Cardiac septum (tissue), 1 donor: Measurements from ENCODE around the gene DIRAS3. TPM values are rescaled to one million over a fixed set of nuclear protein-coding genes. Genes with fewer than 3 reads are reported as not detected.
"Not testable (repeated sequence)": the region's sequence is repeated elsewhere in the genome, so short reads cannot be mapped to it uniquely, and the experiment has no call there.

Source experiments
- DNase-seq: peaks from one replicate; pipeline ENCODE4 v3.0.0-alpha.2; 2020; ENCODE audit warnings: low spot score
- intact Hi-C: fragments of 100-400 bp; cut with DNase I; formaldehyde crosslinking; loops from one replicate; pipeline ENCODE4 v1.14.0; 2022
- total RNA-seq: library from RNA; stranded (reverse); fragmentation: NEBNext Ultra II Directional; extraction: Animal tissue kit (Norgen Biotek cat#: 25700); gene quantifications from one replicate; pipeline ENCODE4 v1.2.1, GENCODE V29; 2021
- donor health status: DM: no; HTN: no; CAD: no.

DIRAS3 gene
- total RNA-seq, 1 donor from 2014 or later = 37.8 TPM

DNA sequence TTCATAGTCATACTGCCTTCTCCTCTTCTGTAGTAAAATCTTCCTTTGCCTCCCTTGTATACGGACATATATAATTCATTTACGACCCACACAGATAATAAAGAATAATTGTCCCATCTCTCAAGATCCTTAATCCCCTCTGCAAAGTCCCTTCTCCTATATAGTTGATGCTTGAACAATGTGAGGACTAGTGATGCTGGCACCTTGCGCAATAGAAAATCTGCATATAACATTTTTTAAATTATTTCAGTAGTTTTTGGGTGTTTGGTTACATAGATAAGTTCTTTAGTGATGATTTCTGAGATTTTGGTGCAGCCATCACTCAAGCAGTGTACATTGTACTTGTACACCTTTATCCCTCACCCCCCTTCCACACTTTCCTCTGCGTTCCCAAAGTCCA is 21.0 kb downstream of the DIRAS3 start:
- intact Hi-C loops = no loop called here

DNA sequence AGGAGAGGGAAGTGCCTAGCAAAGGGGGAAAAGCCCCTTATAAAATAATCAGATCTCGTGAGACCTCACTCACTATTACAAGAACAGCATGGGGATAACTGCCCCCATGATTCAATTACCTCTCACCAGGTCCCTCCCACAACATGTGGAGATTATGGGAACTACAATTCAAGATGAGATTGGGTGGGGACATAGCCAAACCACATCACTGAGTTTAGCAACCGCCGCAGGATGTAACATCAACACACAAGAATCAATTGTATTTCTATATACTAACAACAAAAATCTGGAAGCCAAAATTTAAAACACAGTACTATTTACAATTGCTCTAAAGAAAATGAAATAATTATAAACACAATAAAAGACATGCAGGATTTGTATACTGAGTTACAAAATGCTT is 21.9 kb downstream of the DIRAS3 start:
- no peak for DNase-seq
- intact Hi-C loops = no loop called here

More for the DNA sequence above, 21.0 kb downstream of the DIRAS3 start:
- DNase-seq = no peak

DNA sequence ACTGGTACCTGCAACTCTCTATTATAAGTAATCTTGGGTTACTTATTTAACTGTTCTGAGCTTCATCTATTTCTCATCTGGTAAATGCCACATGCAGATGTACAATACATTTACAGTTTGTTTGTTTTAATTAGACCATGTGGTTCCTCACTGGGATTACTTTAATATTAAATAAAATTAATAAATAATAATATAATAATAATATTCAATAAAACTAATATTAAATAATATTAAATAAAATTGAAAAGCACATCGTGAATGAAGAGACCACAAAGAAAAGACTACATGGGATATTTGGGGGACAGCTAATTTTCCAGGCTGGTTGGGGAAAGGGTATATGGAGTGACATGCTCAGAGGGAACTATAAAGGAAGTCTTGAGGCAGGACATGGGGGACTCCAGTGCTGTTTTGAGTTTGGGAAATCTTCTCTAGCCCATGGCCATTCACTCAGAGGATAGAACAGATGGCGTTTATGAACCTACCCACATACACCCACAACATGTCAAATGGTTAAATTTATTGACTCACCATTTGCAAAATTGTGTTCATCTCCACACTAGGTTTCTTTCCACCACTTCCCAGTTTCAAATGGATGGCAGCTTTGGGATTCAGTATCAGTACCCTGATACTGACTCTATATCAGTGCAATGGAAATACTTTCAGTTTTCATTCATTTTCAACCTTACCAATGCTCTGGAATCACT is 25.6 kb downstream of the DIRAS3 start:
- intact Hi-C loops = no loop called here
- no peak for DNase-seq

DNA sequence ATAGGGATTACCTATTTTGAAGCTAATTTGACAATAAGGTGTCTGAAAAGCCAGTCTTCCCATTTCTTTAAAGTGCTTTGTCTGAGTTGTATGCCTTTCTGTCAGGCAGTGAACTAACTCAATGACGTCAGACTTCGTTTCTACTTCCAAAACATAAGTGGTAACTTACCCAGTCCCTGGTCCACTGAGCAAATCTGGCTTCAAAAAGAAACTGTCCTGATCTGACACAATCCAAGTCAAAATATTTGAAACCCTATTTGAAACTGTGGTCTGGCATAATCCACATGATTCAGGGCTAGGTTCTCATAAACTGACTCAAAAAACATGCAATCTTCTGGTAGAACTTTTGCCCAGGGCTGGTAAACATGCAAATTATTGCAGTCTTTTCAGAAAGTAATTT is 34.0 kb downstream of the DIRAS3 start:
- intact Hi-C loops = loop anchor here (10.0 kb wide), 1 partner anchor 252 kb away; no protein-coding TSS in a partner anchor
- DNase-seq = no peak

DNA sequence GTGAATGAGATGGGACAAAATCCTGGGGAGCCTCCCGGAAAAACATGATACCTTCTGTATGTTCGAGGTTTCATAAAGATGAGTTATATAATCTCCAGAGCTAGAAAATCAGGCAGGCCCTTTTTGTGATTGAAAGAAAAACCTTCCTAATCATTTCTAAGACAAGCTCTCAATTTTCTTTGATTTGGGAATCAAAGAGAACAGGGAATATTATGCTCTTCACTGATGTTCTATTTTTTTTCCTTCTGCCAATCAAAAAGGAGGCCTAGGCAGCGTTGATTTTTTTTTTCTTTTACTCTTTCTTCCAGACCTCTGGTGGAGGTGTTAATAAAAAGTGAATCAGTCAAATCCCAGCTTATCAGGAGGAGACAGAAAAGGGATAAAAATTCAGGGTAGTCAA is 34.5 kb downstream of the DIRAS3 start:
- intact Hi-C loops = loop anchor here (10.0 kb wide), 1 partner anchor 251 kb away; no protein-coding TSS in a partner anchor
- no peak for DNase-seq

DNA sequence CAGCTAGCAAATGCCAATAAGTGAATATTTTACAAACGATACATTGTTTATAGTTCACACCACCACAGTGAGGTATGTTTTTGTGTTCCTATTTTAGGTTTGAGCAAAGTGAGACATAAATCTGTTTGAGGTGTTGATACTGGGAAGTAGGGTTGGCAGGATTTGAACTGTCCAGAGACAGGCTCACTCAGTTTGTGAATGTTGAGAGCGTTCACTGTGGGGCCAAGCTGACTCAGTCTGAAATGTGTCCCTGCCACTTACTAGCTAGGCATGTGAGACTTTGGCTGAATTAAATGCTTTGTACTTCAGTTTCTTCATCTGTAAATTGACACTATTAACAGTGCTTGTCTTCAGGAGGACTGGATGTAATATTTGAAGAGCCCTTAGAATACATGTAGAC is 35.1 kb downstream of the DIRAS3 start:
- intact Hi-C loops = loop anchor here (10.0 kb wide), 1 partner anchor 251 kb away; no protein-coding TSS in a partner anchor
- no peak for DNase-seq

DNA sequence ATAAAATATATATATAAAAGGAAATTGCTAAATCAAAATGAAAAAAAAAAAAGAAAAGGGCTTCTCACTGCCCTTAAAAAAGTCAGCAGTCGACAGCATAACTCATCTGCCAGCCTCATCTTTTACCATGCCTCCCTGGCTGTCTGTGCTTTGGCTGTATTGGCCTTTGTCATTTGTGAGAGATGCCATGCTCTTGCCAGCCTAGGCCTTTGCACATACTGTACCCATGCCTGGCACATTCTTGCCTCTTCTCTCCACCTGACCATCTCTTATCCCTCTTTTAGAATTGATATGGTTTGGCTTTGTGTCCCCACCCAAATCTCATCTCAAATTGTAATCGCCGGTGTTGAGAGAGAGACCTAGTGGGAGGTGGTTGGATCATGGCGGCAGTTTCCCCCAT is 37.1 kb downstream of the DIRAS3 start:
- DNase-seq = no peak
- intact Hi-C loops = loop anchor here (5.0 to 10.0 kb wide), 3 partner anchors 99 to 249 kb away; no protein-coding TSS in a partner anchor

DNA sequence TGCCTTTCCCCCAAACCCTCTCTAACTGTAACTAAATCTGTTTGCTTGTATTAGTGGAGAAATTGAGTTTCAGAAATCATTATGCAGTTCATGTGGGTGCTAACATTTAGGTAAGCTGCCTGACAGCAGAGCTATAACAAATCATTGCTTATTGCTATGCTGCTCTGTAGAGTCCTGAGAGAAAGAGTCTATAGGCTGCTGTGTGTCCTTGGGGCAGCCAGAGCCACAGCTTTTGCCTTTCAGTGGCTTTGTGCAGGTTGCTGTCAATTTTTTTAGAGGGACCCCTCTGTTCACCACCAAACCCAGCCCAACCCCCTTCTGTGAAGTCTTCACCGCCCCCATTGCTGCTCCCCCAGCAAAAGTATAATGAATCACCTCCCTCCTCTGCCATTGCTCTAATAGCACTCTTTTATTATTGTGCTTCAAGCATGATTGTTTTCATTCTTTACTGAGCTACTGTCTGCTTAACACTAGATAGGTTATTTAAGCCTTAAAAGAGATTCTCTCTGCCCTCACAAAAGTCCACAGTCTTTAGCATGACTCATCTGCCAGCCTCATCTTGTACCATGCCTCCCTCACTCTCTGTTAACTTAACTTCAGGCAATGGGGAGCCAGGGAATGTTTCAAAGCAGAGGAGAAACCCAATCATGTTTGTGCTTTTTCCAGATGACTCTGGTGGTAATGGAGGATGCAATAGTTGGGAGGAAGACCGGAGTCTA is 38.6 kb downstream of the DIRAS3 start:
- no peak for DNase-seq
- intact Hi-C loops = loop anchor here (5.0 to 10.0 kb wide), 3 partner anchors 100 to 247 kb away; no protein-coding TSS in a partner anchor

DNA sequence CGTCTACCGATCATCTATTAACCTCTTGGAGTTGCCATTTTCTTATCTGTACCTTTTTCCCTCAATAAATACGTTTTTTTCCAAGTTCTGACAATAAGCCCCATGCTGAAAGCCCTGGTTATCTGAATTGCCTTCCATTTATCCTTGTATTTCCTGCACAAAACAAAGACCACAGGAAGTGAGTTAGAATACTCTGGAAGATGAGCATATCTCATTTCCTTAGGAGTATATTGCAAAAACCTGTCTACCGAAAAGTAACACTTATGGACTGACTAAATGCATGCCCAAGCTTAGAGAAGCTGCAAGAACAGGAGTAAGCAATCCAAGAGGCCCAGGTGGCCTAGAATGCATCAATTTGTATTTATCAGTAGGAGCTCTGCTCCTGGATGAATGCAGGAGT is 39.9 kb downstream of the DIRAS3 start:
- DNase-seq = no peak

DNA sequence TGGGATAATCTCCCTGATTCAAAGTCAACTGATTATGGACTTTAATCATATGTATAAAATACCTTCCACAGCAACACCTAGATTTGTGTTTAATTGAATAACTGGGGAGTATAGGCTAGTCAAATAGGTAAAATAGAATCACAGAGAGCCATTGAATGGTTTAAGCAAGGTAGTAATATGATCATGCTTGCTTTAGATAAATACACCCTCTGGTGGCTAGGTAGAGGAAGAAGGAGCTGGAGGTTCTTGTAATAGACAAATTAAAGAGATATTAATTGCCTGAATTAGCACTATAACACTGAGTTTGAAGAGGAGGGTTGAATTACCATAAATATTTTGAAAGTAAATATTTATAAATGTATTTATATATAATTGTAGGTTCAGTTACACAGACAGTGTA is 40.3 kb downstream of the DIRAS3 start:
- intact Hi-C loops = loop anchor here (5.0 to 10.0 kb wide), 3 partner anchors 102 to 245 kb away; no protein-coding TSS in a partner anchor
- no peak for DNase-seq

More for the DNA sequence above, 39.9 kb downstream of the DIRAS3 start:
- intact Hi-C loops = loop anchor here (5.0 to 10.0 kb wide), 3 partner anchors 102 to 246 kb away; no protein-coding TSS in a partner anchor

DNA sequence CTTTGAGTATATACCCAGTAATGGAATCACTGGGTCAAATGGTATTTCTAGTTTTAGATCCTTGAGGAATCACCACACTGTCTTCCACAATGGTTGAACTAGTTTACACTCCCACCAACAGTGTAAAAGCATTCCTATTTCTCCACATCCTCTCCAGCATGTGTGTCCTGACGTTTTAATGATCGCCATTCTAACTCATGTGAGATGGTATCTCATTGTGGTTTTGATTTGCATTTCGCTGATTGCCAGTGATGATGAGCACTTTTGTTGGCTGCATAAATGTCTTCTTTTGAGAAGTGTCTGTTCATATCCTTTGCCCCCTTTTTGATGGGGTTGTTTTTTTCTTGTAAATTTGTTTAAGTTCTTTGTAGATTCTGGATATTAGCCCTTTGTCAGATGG is 46.8 kb downstream of the DIRAS3 start:
- intact Hi-C loops, DNase-seq: not testable (repeated sequence)

DNA sequence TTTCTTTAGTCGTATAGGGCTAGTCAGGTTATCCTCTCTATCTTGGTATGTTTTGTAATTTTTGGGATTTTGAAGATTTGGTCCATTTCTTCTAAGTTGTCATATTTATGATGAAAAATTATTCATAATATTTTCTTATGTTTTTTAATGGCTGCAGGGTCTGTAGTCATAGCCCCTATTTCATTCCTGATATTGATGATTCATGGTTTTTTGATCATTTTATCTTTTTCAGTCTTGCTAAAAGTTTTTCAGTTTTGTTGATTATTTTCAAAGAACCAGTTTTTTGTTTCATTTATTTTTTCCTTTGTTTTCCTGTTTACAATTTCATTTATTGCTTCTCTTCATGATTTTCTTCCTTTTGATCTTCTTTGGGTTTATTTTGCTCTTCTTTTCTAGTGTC is 50.2 kb downstream of the DIRAS3 start:
- intact Hi-C loops = no loop called here
- no peak for DNase-seq

DNA sequence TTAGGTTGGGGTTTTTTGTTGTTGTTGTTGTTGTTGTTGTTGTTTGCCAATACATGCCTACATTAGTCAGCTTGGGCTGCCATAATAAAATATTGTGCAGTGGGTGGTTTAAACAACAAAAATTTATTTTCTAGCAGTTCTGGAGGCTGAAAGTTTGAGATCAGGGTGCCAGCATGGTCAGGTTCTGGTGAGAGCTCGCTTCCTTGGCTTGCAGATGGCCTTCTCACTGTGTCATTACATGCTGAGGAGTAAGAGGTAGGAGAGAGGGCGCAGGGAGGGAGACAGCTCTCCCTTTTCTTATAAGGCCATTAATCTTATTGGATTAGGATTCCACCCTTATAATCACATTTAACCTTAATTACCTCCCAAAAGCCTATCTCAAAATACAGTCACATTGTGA is 52.7 kb downstream of the DIRAS3 start:
- intact Hi-C loops = no loop called here
- DNase-seq = no peak

Other genes with a start within 250 kb of the DIRAS3 start
- 38.8 TPM for gene GNG12, start 217.2 kb downstream of the DIRAS3 start, total RNA-seq
- 78.0 TPM for gene WLS, start 181.9 kb upstream of the DIRAS3 start, total RNA-seq